ENCODE results near the gene DDIT3.

DNA sequence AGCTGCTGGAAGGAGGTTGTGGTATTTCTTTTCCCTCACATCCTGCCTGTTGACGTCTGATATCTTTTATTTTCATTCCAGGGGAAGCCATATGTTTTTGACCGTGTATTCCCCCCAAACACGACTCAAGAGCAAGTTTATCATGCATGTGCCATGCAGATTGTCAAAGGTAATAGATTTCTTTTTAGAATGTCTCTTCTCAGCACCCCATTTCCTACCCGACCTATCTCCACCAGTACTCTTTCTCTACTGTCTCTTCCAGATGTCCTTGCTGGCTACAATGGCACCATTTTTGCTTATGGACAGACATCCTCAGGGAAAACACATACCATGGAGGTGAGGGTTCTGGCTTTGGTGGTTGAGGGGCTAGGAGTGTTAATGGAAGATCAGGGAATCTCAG lies 43.0 kb upstream of the DDIT3 start:
- TF ChIP-seq POLR2A (IDR thresholded peaks at IDR 0.05; ENCODE audit: extremely low read depth, insufficient read length) = no peak
- TF ChIP-seq, protein P1, sequence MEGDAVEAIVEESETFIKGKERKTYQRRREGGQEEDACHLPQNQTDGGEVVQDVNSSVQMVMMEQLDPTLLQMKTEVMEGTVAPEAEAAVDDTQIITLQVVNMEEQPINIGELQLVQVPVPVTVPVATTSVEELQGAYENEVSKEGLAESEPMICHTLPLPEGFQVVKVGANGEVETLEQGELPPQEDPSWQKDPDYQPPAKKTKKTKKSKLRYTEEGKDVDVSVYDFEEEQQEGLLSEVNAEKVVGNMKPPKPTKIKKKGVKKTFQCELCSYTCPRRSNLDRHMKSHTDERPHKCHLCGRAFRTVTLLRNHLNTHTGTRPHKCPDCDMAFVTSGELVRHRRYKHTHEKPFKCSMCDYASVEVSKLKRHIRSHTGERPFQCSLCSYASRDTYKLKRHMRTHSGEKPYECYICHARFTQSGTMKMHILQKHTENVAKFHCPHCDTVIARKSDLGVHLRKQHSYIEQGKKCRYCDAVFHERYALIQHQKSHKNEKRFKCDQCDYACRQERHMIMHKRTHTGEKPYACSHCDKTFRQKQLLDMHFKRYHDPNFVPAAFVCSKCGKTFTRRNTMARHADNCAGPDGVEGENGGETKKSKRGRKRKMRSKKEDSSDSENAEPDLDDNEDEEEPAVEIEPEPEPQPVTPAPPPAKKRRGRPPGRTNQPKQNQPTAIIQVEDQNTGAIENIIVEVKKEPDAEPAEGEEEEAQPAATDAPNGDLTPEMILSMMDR (IDR thresholded peaks at IDR 0.05; ENCODE audit: low read depth, low read length) = no peak

Data from NB4 (cell line).